ENCODE measurements around the gene CMTM8.

The CMTM8 gene

GRCh38 chr3:32340039-32340438, 101.6 kb downstream of the CMTM8 start:
- no peak for TF ChIP-seq CREB5 (CRISPR knock-in tag; IDR thresholded peaks at IDR 0.05; ENCODE audit: low read depth)
- no peak for TF ChIP-seq ZFP3 (CRISPR knock-in tag; IDR thresholded peaks at IDR 0.05)
- peak; percentile 93 for ATAC-seq

- TF ChIP-seq PPARA (CRISPR knock-in tag; IDR thresholded peaks at IDR 0.05; ENCODE audit: borderline replicate concordance) = no peak
- TF ChIP-seq BACH2 (CRISPR knock-in tag; IDR thresholded peaks at IDR 0.05; ENCODE audit: borderline replicate concordance) = no peak
- no peak for TF ChIP-seq CREB5 (CRISPR knock-in tag; IDR thresholded peaks at IDR 0.05; ENCODE audit: low read depth)
- TF ChIP-seq ESRRG (CRISPR knock-in tag; IDR thresholded peaks at IDR 0.05) = no peak
- no peak for TF ChIP-seq POU6F1 (CRISPR knock-in tag; IDR thresholded peaks at IDR 0.05; ENCODE audit: borderline replicate concordance, low read depth)
- no peak for TF ChIP-seq GLIS3 (CRISPR knock-in tag; IDR thresholded peaks at IDR 0.05)
- TF ChIP-seq CSDC2 (CRISPR knock-in tag; IDR thresholded peaks at IDR 0.05) = no peak
- no peak for TF ChIP-seq TCF4 (CRISPR knock-in tag; IDR thresholded peaks at IDR 0.05; ENCODE audit: borderline replicate concordance)
- no peak for TF ChIP-seq TSHZ2 (CRISPR knock-in tag; IDR thresholded peaks at IDR 0.05)
- TF ChIP-seq ZNF565 (CRISPR knock-in tag; conservative IDR thresholded peaks at IDR 0.05; ENCODE audit: low read depth) = no peak
- no peak for TF ChIP-seq ARNTL (CRISPR knock-in tag; IDR thresholded peaks at IDR 0.05; ENCODE audit: borderline replicate concordance, low read depth)
- TF ChIP-seq ZFP30 (CRISPR knock-in tag; IDR thresholded peaks at IDR 0.05) = no peak
- TF ChIP-seq OSR1 (CRISPR knock-in tag; IDR thresholded peaks at IDR 0.05) = no peak
- TF ChIP-seq ZFP3 (CRISPR knock-in tag; IDR thresholded peaks at IDR 0.05) = no peak
- no peak; the same call in 2 of the 3 replicates for ATAC-seq
Observed at GRCh38 chr3:32340611-32341365, 102.3 kb downstream of the CMTM8 start.

GRCh38 chr3:32347343-32348125, 109.1 kb downstream of the CMTM8 start:
- no peak for TF ChIP-seq GLIS3 (CRISPR knock-in tag; IDR thresholded peaks at IDR 0.05)
- TF ChIP-seq PPARA (CRISPR knock-in tag; IDR thresholded peaks at IDR 0.05; ENCODE audit: borderline replicate concordance) = no peak
- no peak for TF ChIP-seq CREB5 (CRISPR knock-in tag; IDR thresholded peaks at IDR 0.05; ENCODE audit: low read depth)
- no peak for ATAC-seq

- no peak for TF ChIP-seq CREB5 (CRISPR knock-in tag; IDR thresholded peaks at IDR 0.05; ENCODE audit: low read depth)
- ATAC-seq = no peak
Observed at GRCh38 chr3:32349184-32349583, 110.7 kb downstream of the CMTM8 start.

Measured in SK-N-SH treated with all-trans-retinoic acid at 6 μM for 48 hours (cell line).